Measurements from ENCODE around the gene ALG12. TPM values are rescaled to one million over a fixed set of nuclear protein-coding genes. Genes with fewer than 3 reads are reported as not detected.

Gene ALG12
- total RNA-seq, 2 donors from 2014 or later, result 13.7 to 15.4 TPM

GRCh38 chr22:49885881-49886280 lies 32.4 kb downstream of the ALG12 start:
- Mint-ChIP-seq H3K27me3 (no peaks in the 10 kb centered on the region), H3K4me3 (no peak overlapping the region), H3K27ac (no peak overlapping the region), H3K36me3 (ENCODE audit: low read depth) (no peaks in the 10 kb centered on the region), H3K4me1 (peaks cover 24% of the 10 kb centered on the region)
- DNase-seq (no peak), ATAC-seq (no peak)
- no peaks in the 10 kb centered on the region for H3K9me3 ChIP-seq (ENCODE audit: control insufficient read depth, low read length, poor library complexity, severe bottlenecking)

GRCh38 chr22:49885281-49885680 lies 33.0 kb downstream of the ALG12 start:
- H3K27me3 Mint-ChIP-seq, result no peaks in the 10 kb centered on the region
- no peak overlapping the region for H3K4me3 Mint-ChIP-seq
- no peak overlapping the region for H3K27ac Mint-ChIP-seq
- DNase-seq, result no peak
- ATAC-seq, result no peak
- H3K36me3 Mint-ChIP-seq (ENCODE audit: low read depth), result no peaks in the 10 kb centered on the region
- H3K4me1 Mint-ChIP-seq, result peaks cover 27% of the 10 kb centered on the region
- no peaks in the 10 kb centered on the region for H3K9me3 ChIP-seq (ENCODE audit: control insufficient read depth, low read length, poor library complexity, severe bottlenecking)

GRCh38 chr22:49884503-49885260 lies 33.6 kb downstream of the ALG12 start:
- no peaks in the 10 kb centered on the region for H3K27me3 Mint-ChIP-seq
- no peak for ATAC-seq
- H3K27ac Mint-ChIP-seq, result no peak overlapping the region
- no peaks in the 10 kb centered on the region for H3K36me3 Mint-ChIP-seq (ENCODE audit: low read depth)
- DNase-seq, result no peak
- peaks cover 32% of the 10 kb centered on the region for H3K4me1 Mint-ChIP-seq
- H3K9me3 ChIP-seq (ENCODE audit: control insufficient read depth, low read length, poor library complexity, severe bottlenecking), result no peaks in the 10 kb centered on the region
- H3K4me3 Mint-ChIP-seq, result no peak overlapping the region

GRCh38 chr22:49884075-49884474 lies 34.2 kb downstream of the ALG12 start:
- Mint-ChIP-seq H3K27me3 (no peaks in the 10 kb centered on the region), H3K4me1 (peaks cover 32% of the 10 kb centered on the region), H3K4me3 (no peak overlapping the region), H3K36me3 (ENCODE audit: low read depth) (no peaks in the 10 kb centered on the region), H3K27ac (peak overlapping the region; percentile 86)
- DNase-seq (no peak), ATAC-seq (no peak)
- H3K9me3 ChIP-seq (ENCODE audit: control insufficient read depth, low read length, poor library complexity, severe bottlenecking), result no peaks in the 10 kb centered on the region

GRCh38 chr22:49883294-49883640 lies 35.0 kb downstream of the ALG12 start:
- Mint-ChIP-seq H3K36me3 (ENCODE audit: low read depth) (no peaks in the 10 kb centered on the region), H3K4me1 (peaks cover 32% of the 10 kb centered on the region), H3K27me3 (no peaks in the 10 kb centered on the region), H3K27ac (peak overlapping the region; percentile 86), H3K4me3 (no peak overlapping the region)
- DNase-seq (no peak), ATAC-seq (no peak)
- H3K9me3 ChIP-seq (ENCODE audit: control insufficient read depth, low read length, poor library complexity, severe bottlenecking), result no peaks in the 10 kb centered on the region

GRCh38 chr22:49882519-49883293 lies 35.5 kb downstream of the ALG12 start:
- no peak for DNase-seq
- H3K9me3 ChIP-seq (ENCODE audit: control insufficient read depth, low read length, poor library complexity, severe bottlenecking), result no peaks in the 10 kb centered on the region
- H3K4me1 Mint-ChIP-seq, result peaks cover 34% of the 10 kb centered on the region
- no peak for ATAC-seq
- H3K36me3 Mint-ChIP-seq (ENCODE audit: low read depth), result no peaks in the 10 kb centered on the region
- no peak overlapping the region for H3K4me3 Mint-ChIP-seq
- H3K27me3 Mint-ChIP-seq, result no peaks in the 10 kb centered on the region
- peak overlapping the region; percentile 86 for H3K27ac Mint-ChIP-seq

- Mint-ChIP-seq H3K27ac (peak overlapping the region; percentile 2), H3K27me3 (no peaks in the 10 kb centered on the region), H3K36me3 (ENCODE audit: low read depth) (no peaks in the 10 kb centered on the region), H3K4me1 (peaks cover 32% of the 10 kb centered on the region), H3K4me3 (peak overlapping the region; percentile 45)
- ATAC-seq, result no peak
- no peaks in the 10 kb centered on the region for H3K9me3 ChIP-seq (ENCODE audit: control insufficient read depth, low read length, poor library complexity, severe bottlenecking)
- no peak for DNase-seq
Observed at GRCh38 chr22:49881856-49882255, 36.4 kb downstream of the ALG12 start.

GRCh38 chr22:49880281-49880680 lies 38.0 kb downstream of the ALG12 start:
- peak overlapping the region; percentile 76 for H3K4me3 Mint-ChIP-seq
- H3K36me3 Mint-ChIP-seq (ENCODE audit: low read depth), result no peaks in the 10 kb centered on the region
- H3K9me3 ChIP-seq (ENCODE audit: control insufficient read depth, low read length, poor library complexity, severe bottlenecking), result no peaks in the 10 kb centered on the region
- peak; percentile 71 for ATAC-seq
- DNase-seq, result no peak
- no peaks in the 10 kb centered on the region for H3K27me3 Mint-ChIP-seq
- peaks cover 37% of the 10 kb centered on the region for H3K4me1 Mint-ChIP-seq
- H3K27ac Mint-ChIP-seq, result peak overlapping the region; percentile 86

GRCh38 chr22:49879871-49880270 lies 38.4 kb downstream of the ALG12 start:
- Mint-ChIP-seq H3K27me3 (no peaks in the 10 kb centered on the region), H3K4me3 (peak overlapping the region; percentile 76), H3K36me3 (ENCODE audit: low read depth) (no peaks in the 10 kb centered on the region), H3K4me1 (peaks cover 37% of the 10 kb centered on the region), H3K27ac (peak overlapping the region; percentile 86)
- no peaks in the 10 kb centered on the region for H3K9me3 ChIP-seq (ENCODE audit: control insufficient read depth, low read length, poor library complexity, severe bottlenecking)
- DNase-seq, result no peak
- no peak for ATAC-seq

- peak overlapping the region; percentile 43 for H3K4me3 Mint-ChIP-seq
Observed at GRCh38 chr22:49878206-49878605, 40.0 kb downstream of the ALG12 start.

GRCh38 chr22:49877642-49878041 lies 40.6 kb downstream of the ALG12 start:
- no peaks in the 10 kb centered on the region for H3K27me3 Mint-ChIP-seq
- H3K4me3 Mint-ChIP-seq, result no peak overlapping the region
- no peak for ATAC-seq
- H3K9me3 ChIP-seq (ENCODE audit: control insufficient read depth, low read length, poor library complexity, severe bottlenecking), result no peaks in the 10 kb centered on the region
- H3K4me1 Mint-ChIP-seq, result peaks cover 34% of the 10 kb centered on the region
- no peaks in the 10 kb centered on the region for H3K36me3 Mint-ChIP-seq (ENCODE audit: low read depth)
- H3K27ac Mint-ChIP-seq, result peak overlapping the region; percentile 32
- no peak for DNase-seq

More at GRCh38 chr22:49878206-49878605, 40.0 kb downstream of the ALG12 start:
- no peaks in the 10 kb centered on the region for H3K27me3 Mint-ChIP-seq
- ATAC-seq, result no peak
- H3K4me1 Mint-ChIP-seq, result peaks cover 37% of the 10 kb centered on the region
- H3K9me3 ChIP-seq (ENCODE audit: control insufficient read depth, low read length, poor library complexity, severe bottlenecking), result no peaks in the 10 kb centered on the region
- H3K27ac Mint-ChIP-seq, result peak overlapping the region; percentile 32
- no peak for DNase-seq
- no peaks in the 10 kb centered on the region for H3K36me3 Mint-ChIP-seq (ENCODE audit: low read depth)

- Mint-ChIP-seq H3K4me1 (peaks cover 39% of the 10 kb centered on the region), H3K27me3 (no peaks in the 10 kb centered on the region), H3K36me3 (ENCODE audit: low read depth) (no peaks in the 10 kb centered on the region), H3K4me3 (no peak overlapping the region), H3K27ac (no peak overlapping the region)
- H3K9me3 ChIP-seq (ENCODE audit: control insufficient read depth, low read length, poor library complexity, severe bottlenecking), result no peaks in the 10 kb centered on the region
- no peak for ATAC-seq
- DNase-seq, result no peak
Observed at GRCh38 chr22:49873228-49873940, 44.9 kb downstream of the ALG12 start.

GRCh38 chr22:49872347-49872746 lies 45.9 kb downstream of the ALG12 start:
- DNase-seq (no peak), ATAC-seq (no peak)
- H3K27me3 Mint-ChIP-seq, result no peaks in the 10 kb centered on the region
- H3K27ac Mint-ChIP-seq, result peak overlapping the region; percentile 34
- H3K4me1 Mint-ChIP-seq, result peaks cover 46% of the 10 kb centered on the region
- H3K36me3 Mint-ChIP-seq (ENCODE audit: low read depth), result no peaks in the 10 kb centered on the region
- H3K4me3 Mint-ChIP-seq, result no peak overlapping the region
- H3K9me3 ChIP-seq (ENCODE audit: control insufficient read depth, low read length, poor library complexity, severe bottlenecking), result no peaks in the 10 kb centered on the region

All from T-helper 17 cell (primary cell).